Epithelial cell of prostate (primary cell): ENCODE results near the gene TMEM79.
"Not testable (repeated sequence)": the region's sequence is repeated elsewhere in the genome, so short reads cannot be mapped to it uniquely, and the experiment has no call there.

ENCODE experiments used
- DNase-seq: peaks from one replicate; pipeline ENCODE4 v3.0.0-alpha.2; 2011; ENCODE audit warnings: low read depth, low spot score
- H3K27ac ChIP-seq: fragments of 450-650 bp; 2 replicates; pipeline ENCODE4 v1.5.1; 2017; ENCODE audit warnings: mild to moderate bottlenecking

Gene TMEM79

GRCh38 chr1:156295391-156295947, 11.3 kb downstream of the TMEM79 start, which contains the start of gene GLMP:
TSS of gene GLMP (minus strand) at chr1:156295679. CDS start at chr1:156295645, 34 bp downstream.
- DNase-seq = no peak

GRCh38 chr1:156298852-156299357, 14.8 kb downstream of the TMEM79 start, which contains the start of gene VHLL:
TSS of gene VHLL (minus strand) at chr1:156299307. CDS start at chr1:156299189, 118 bp downstream.
- no peak for DNase-seq
- H3K27ac ChIP-seq = no peak within 1 kb of the TSS

More at GRCh38 chr1:156295391-156295947, 11.3 kb downstream of the TMEM79 start, which contains the start of gene GLMP:
- H3K27ac ChIP-seq = no peak within 1 kb of the TSS

- H3K27ac ChIP-seq = no peak overlapping the region
- DNase-seq = no peak
These were observed 19.1 kb downstream of the TMEM79 start for GRCh38 chr1:156303241-156303640.

GRCh38 chr1:156305215-156305614, 21.1 kb downstream of the TMEM79 start:
- DNase-seq = no peak

GRCh38 chr1:156308078-156308477, 24.0 kb downstream of the TMEM79 start:
- DNase-seq = no peak
- H3K27ac ChIP-seq = no peak overlapping the region

More at GRCh38 chr1:156305215-156305614, 21.1 kb downstream of the TMEM79 start:
- no peak overlapping the region for H3K27ac ChIP-seq

- H3K27ac ChIP-seq = no peak overlapping the region
- DNase-seq = no peak
These were observed 26.8 kb downstream of the TMEM79 start for GRCh38 chr1:156310962-156311361.

- no peak overlapping the region for H3K27ac ChIP-seq
- no peak for DNase-seq
These were observed 32.8 kb downstream of the TMEM79 start for GRCh38 chr1:156316909-156317308.

- DNase-seq = no peak
These were observed 35.5 kb downstream of the TMEM79 start for GRCh38 chr1:156319664-156320063.

GRCh38 chr1:156320560-156320959, 36.4 kb downstream of the TMEM79 start:
- no peak overlapping the region for H3K27ac ChIP-seq
- no peak for DNase-seq

More at GRCh38 chr1:156319664-156320063, 35.5 kb downstream of the TMEM79 start:
- H3K27ac ChIP-seq = no peak overlapping the region

GRCh38 chr1:156323179-156323578, 39.1 kb downstream of the TMEM79 start:
- H3K27ac ChIP-seq = peak overlapping the region; percentile 17
- DNase-seq = not testable (repeated sequence)

- no peak overlapping the region for H3K27ac ChIP-seq
These were observed 52.1 kb downstream of the TMEM79 start for GRCh38 chr1:156336242-156336641.

GRCh38 chr1:156337052-156337887, 53.1 kb downstream of the TMEM79 start:
- peak overlapping the region; percentile 76 for H3K27ac ChIP-seq
- no peak for DNase-seq

More at GRCh38 chr1:156336242-156336641, 52.1 kb downstream of the TMEM79 start:
- DNase-seq = no peak

GRCh38 chr1:156337888-156338179, 53.7 kb downstream of the TMEM79 start:
- H3K27ac ChIP-seq = peak overlapping the region; percentile 76
- no peak for DNase-seq

- peak; percentile 99 for DNase-seq
- peak within 1 kb of the TSS; percentile 76 for H3K27ac ChIP-seq
These were observed 54.3 kb downstream of the TMEM79 start, which contains the start of the genes CCT3 and TSACC for GRCh38 chr1:156338180-156338976. TSS of gene CCT3 (minus strand) at chr1:156338292. CDS start at chr1:156338184, 108 bp downstream. TSS of gene TSACC (plus strand) at chr1:156338526. CDS start at chr1:156339758, 1,232 bp downstream.
